ENCODE measurements around the gene BCR.
A peak's percentile ranks its signal among the peaks of the same experiment; 100 is the strongest.

The BCR gene

DNA sequence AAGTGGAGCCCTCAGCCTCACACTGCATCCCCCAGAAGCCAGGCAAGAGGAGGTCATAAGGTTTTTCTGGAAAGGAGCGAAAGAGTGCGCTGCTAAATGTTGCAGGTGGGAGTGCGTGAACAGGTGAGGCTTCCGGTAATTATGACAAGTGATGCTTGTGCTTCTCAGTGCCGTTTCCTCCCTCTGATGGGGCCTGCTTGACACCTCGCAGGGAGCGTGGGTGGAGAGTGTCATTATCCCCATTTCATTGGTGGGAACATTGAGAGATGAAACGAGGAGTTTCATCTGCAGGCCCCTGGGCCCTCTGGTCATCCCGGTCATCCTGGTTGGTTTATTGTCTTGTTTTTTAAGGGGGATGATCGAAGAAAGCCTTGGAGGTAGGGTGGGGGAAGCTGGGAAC lies 57.5 kb downstream of the BCR start:
- H3K4me3 ChIP-seq (ENCODE audit: low read depth, low read length): no peak overlapping the region
- TF ChIP-seq, protein P1, sequence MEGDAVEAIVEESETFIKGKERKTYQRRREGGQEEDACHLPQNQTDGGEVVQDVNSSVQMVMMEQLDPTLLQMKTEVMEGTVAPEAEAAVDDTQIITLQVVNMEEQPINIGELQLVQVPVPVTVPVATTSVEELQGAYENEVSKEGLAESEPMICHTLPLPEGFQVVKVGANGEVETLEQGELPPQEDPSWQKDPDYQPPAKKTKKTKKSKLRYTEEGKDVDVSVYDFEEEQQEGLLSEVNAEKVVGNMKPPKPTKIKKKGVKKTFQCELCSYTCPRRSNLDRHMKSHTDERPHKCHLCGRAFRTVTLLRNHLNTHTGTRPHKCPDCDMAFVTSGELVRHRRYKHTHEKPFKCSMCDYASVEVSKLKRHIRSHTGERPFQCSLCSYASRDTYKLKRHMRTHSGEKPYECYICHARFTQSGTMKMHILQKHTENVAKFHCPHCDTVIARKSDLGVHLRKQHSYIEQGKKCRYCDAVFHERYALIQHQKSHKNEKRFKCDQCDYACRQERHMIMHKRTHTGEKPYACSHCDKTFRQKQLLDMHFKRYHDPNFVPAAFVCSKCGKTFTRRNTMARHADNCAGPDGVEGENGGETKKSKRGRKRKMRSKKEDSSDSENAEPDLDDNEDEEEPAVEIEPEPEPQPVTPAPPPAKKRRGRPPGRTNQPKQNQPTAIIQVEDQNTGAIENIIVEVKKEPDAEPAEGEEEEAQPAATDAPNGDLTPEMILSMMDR (IDR thresholded peaks at IDR 0.05; ENCODE audit: low read depth, low read length): no peak
- in situ Hi-C loops (cut with HindIII; ENCODE audit: low sequenced_read_pairs): no loop called here
- DNase-seq (ENCODE audit: low read depth, low spot score): no peak

DNA sequence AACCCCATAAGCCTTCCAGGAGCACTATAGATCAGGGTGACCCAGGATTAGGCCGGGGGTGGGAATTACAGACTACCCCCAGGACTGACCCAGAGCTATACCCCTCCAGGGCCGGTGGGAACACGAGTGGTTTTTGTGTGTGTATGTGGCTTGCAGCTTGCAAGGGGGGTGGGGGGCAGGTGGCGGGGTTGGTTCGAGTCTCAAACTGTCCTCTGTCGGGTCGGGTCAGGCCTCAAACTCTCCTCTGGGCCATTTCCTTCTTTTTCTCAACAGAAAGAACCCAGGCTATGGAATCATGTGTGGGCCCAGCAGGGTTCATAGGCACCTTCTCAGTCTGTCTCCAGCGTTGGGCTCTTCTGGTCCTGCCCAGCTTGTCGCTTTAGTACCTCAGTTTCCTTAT lies 58.4 kb downstream of the BCR start:
- no peak for DNase-seq (ENCODE audit: low read depth, low spot score)
- in situ Hi-C loops (cut with HindIII; ENCODE audit: low sequenced_read_pairs): no loop called here
- H3K4me3 ChIP-seq (ENCODE audit: low read depth, low read length): no peak overlapping the region

DNA sequence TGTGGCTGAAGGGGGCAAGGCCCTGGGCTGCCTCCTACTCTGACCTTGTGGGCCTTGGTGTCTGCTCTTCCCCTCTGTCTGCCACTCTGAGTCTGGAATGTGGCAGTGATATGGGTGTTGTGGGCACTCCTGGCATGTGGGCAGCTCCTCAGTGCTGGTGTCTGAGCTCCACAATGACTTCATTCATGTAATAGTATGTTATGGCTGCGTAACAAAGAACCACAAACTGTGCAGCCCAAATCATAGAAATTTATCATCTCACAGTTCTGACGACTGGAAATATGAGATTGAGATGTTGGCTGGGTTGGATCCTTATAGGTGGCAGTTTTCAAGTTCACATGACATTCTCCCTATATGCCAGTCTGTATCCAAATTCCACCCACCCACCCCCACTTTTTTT lies 59.1 kb downstream of the BCR start:
- H3K4me3 ChIP-seq (ENCODE audit: low read depth, low read length): no peak overlapping the region
- in situ Hi-C loops (cut with HindIII; ENCODE audit: low sequenced_read_pairs): no loop called here
- no peak for DNase-seq (ENCODE audit: low read depth, low spot score)
- TF ChIP-seq, protein P1 (IDR thresholded peaks at IDR 0.05; ENCODE audit: low read depth, low read length): no peak

More for the DNA sequence above, 58.4 kb downstream of the BCR start:
- TF ChIP-seq, protein P1 (IDR thresholded peaks at IDR 0.05; ENCODE audit: low read depth, low read length): no peak

DNA sequence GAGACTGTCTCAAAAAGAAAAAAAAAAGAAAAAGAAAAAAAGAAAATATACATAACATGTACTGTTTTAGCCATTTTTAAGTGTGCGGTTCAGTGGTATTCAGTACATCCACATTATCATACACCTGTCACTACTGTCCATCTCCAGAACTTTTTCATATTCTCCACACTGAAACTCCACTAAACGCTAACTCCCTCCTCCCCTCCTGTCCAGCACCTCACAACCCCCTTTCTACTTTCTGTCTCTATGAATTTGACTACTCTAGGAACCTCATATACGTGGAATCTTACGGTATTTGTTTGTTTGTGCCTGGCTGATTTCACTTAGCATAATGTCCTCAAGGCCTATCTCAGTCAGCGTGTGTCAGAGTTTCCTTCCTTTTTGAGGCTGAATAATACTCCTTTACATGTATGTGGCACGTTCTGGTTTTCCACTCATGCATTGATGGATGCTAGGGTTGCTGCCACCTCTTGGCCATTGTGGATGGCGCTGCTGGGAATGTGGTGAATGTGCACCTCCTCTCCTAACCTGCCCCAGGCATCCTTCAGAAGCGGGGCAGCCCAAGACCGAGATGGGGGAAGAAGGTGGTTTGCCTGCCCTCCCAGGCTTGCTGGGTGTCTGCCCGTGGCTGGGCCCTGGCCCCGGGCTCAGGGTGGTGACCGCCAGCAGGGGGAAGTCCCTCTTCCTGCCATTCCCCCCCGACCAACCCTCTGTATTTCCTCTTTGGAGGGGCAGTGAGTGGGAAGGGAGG lies 60.5 kb downstream of the BCR start:
- in situ Hi-C loops (cut with HindIII; ENCODE audit: low sequenced_read_pairs): no loop called here
- no peak for DNase-seq (ENCODE audit: low read depth, low spot score)
- TF ChIP-seq, protein P1 (IDR thresholded peaks at IDR 0.05; ENCODE audit: low read depth, low read length): peak; percentile 37
- no peak overlapping the region for H3K4me3 ChIP-seq (ENCODE audit: low read depth, low read length)

DNA sequence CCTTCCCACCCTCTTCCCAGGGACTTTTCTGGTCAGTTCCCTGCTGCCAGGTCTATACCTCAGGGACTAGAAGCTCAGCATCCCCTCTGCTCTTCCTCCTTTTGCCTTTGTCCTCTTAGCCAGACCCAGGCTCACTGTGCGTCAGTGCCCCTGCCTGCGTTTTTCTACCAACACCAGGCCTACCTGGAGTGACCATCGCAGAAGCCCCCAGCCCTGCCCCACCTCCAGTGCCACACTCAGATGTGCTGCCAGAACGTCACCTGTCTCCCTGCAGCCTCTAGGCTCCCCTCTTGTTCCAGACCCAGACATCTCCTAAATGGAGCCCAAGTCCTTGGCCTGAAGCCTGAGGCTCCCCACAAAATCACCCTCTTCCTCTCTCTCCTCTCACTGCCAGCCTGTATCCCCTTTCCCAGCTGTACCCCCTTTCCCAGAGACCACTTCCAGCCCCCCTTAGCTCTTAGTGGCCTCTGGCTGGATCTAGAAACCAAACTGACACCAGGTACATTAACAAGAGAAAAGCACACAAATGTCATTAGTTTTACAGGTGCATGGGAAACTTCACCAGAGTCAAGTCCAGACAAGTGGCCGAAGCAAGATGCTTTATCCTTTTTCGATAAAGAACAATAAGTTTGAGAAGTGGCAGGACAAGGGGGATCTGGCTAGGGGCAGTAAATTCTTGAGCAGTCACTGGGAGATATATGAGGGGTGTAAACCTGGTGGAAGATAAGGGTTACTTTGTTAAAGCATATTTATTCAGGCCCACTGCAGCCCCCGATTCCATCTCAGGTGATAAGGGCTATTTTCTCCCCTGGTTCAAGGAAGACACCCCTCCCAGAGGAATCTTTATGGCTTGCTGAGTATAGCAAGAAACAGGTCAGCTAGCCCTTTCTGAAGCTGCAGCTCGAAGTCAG lies 61.5 kb downstream of the BCR start:
- no peak overlapping the region for H3K4me3 ChIP-seq (ENCODE audit: low read depth, low read length)
- no peak for DNase-seq (ENCODE audit: low read depth, low spot score)
- in situ Hi-C loops (cut with HindIII; ENCODE audit: low sequenced_read_pairs): no loop called here
- TF ChIP-seq, protein P1 (IDR thresholded peaks at IDR 0.05; ENCODE audit: low read depth, low read length): no peak

DNA sequence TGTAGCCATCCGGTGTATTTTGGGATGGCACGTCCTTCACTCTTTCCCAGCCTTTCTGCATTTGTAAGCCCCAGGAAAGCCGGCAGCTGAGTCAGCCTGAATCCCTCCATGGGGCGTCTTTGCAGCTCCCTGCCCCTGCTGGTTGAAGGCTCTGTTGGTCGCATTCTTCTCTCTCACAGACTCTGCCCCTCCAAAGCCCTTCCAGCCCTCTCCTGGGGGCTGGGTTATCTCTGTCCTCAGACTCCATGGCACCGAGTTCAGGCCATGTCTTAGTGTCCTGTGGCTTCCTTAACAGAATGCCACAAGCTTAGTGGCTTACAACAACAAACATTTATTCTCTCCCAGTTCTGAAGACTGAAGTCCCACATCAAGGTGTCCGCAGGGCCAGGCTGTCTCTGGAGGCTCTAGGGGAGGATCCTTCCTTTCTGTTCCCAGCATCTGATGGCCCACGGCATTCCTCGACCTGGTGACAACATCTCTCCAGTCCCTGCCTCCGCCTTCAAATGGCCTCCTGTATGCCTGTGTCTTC lies 62.2 kb downstream of the BCR start:
- in situ Hi-C loops (cut with HindIII; ENCODE audit: low sequenced_read_pairs): no loop called here
- TF ChIP-seq, protein P1 (IDR thresholded peaks at IDR 0.05; ENCODE audit: low read depth, low read length): peak; percentile 20
- H3K4me3 ChIP-seq (ENCODE audit: low read depth, low read length): no peak overlapping the region
- DNase-seq (ENCODE audit: low read depth, low spot score): peak; percentile 71
